ENCODE measurements around the gene GTF2B.
"Not testable (repeated sequence)": the region's sequence is repeated elsewhere in the genome, so short reads cannot be mapped to it uniquely, and the experiment has no call there.

GRCh38 chr1:88911800-88912199 lies 20.4 kb upstream of the GTF2B start:
- not testable (repeated sequence) for TF ChIP-seq CTCF (IDR thresholded peaks at IDR 0.05; ENCODE audit: low read depth, low read length); EZH2phosphoT487 (IDR thresholded peaks at IDR 0.05; ENCODE audit: low read depth)

Measured in OCI-LY3 (cell line).